ENCODE measurements around the gene ELMO1.

The ELMO1 gene

GRCh38 chr7:37009125-37009675 lies 439.5 kb downstream of the ELMO1 start:
- Histone ChIP-seq H3K27ac (ENCODE audit: low read depth, low read length) (no peak overlapping the region), H3K9me2 (replicated peaks; ENCODE audit: control insufficient read depth, low read length) (no peaks in the 10 kb centered on the region; the same call in 1 of the 2 replicates), H3K9me3 (ENCODE audit: control insufficient read depth, insufficient read depth, low read length) (no peaks in the 10 kb centered on the region), H4K20me1 (ENCODE audit: control insufficient read depth, insufficient read depth, low read depth, low read length) (no peaks in the 10 kb centered on the region), H3K4me2 (ENCODE audit: low read length) (no peak overlapping the region), H3K27me3 (ENCODE audit: control insufficient read depth, low read length) (no peaks in the 10 kb centered on the region), H3K79me2 (ENCODE audit: control insufficient read depth, low read length) (no peaks in the 10 kb centered on the region), H3K4me1 (ENCODE audit: control insufficient read depth, low read length) (no peaks in the 10 kb centered on the region), H3F3A (ENCODE audit: control insufficient read depth, insufficient read depth) (no peaks in the 10 kb centered on the region), H3K36me3 (ENCODE audit: control insufficient read depth, low read length) (peaks cover 8% of the 10 kb centered on the region; the same call in 1 of the 2 replicates), H3K4me3 (ENCODE audit: low read length) (no peak overlapping the region)
- TF ChIP-seq EZH2phosphoT487 (IDR thresholded peaks at IDR 0.05; ENCODE audit: borderline replicate concordance, low read length) (no peak), CTCF (IDR thresholded peaks at IDR 0.05; ENCODE audit: low read depth, low read length, poor library complexity, severe bottlenecking) (no peak)

- no peaks in the 10 kb centered on the region; the same call in 1 of the 2 replicates for H3K9me3 ChIP-seq (ENCODE audit: control insufficient read depth, insufficient read depth, low read length)
- no peaks in the 10 kb centered on the region for H3K79me2 ChIP-seq (ENCODE audit: control insufficient read depth, low read length)
- TF ChIP-seq CTCF (IDR thresholded peaks at IDR 0.05; ENCODE audit: low read depth, low read length, poor library complexity, severe bottlenecking) (no peak), EZH2phosphoT487 (IDR thresholded peaks at IDR 0.05; ENCODE audit: borderline replicate concordance, low read length) (no peak)
- H3K27me3 ChIP-seq (ENCODE audit: control insufficient read depth, low read length): no peaks in the 10 kb centered on the region
- H3K27ac ChIP-seq (ENCODE audit: low read depth, low read length): no peak overlapping the region
- no peaks in the 10 kb centered on the region; the same call in 1 of the 2 replicates for H3K9me2 ChIP-seq (replicated peaks; ENCODE audit: control insufficient read depth, low read length)
- no peaks in the 10 kb centered on the region for H3K4me1 ChIP-seq (ENCODE audit: control insufficient read depth, low read length)
- H3K36me3 ChIP-seq (ENCODE audit: control insufficient read depth, low read length): peaks cover 3% of the 10 kb centered on the region; the same call in 1 of the 2 replicates
- no peaks in the 10 kb centered on the region for H4K20me1 ChIP-seq (ENCODE audit: control insufficient read depth, insufficient read depth, low read depth, low read length)
- no peak overlapping the region for H3K4me2 ChIP-seq (ENCODE audit: low read length)
- H3K4me3 ChIP-seq (ENCODE audit: low read length): no peak overlapping the region
- no peaks in the 10 kb centered on the region for H3F3A ChIP-seq (ENCODE audit: control insufficient read depth, insufficient read depth)
These were observed 441.0 kb downstream of the ELMO1 start for GRCh38 chr7:37007691-37008090.

- Histone ChIP-seq H3K36me3 (ENCODE audit: control insufficient read depth, low read length) (no peaks in the 10 kb centered on the region), H3F3A (ENCODE audit: control insufficient read depth, insufficient read depth) (no peaks in the 10 kb centered on the region), H3K4me2 (ENCODE audit: low read length) (no peak overlapping the region), H3K79me2 (ENCODE audit: control insufficient read depth, low read length) (no peaks in the 10 kb centered on the region), H3K4me1 (ENCODE audit: control insufficient read depth, low read length) (no peaks in the 10 kb centered on the region), H3K9me3 (ENCODE audit: control insufficient read depth, insufficient read depth, low read length) (peaks cover under 1% of the 10 kb centered on the region; the same call in 1 of the 2 replicates), H3K27ac (ENCODE audit: low read depth, low read length) (no peak overlapping the region), H3K4me3 (ENCODE audit: low read length) (no peak overlapping the region), H3K27me3 (ENCODE audit: control insufficient read depth, low read length) (no peaks in the 10 kb centered on the region), H4K20me1 (ENCODE audit: control insufficient read depth, insufficient read depth, low read depth, low read length) (no peaks in the 10 kb centered on the region), H3K9me2 (replicated peaks; ENCODE audit: control insufficient read depth, low read length) (no peaks in the 10 kb centered on the region; the same call in 1 of the 2 replicates)
- TF ChIP-seq EZH2phosphoT487 (IDR thresholded peaks at IDR 0.05; ENCODE audit: borderline replicate concordance, low read length) (no peak), CTCF (IDR thresholded peaks at IDR 0.05; ENCODE audit: low read depth, low read length, poor library complexity, severe bottlenecking) (no peak)
These were observed 441.4 kb downstream of the ELMO1 start for GRCh38 chr7:37007268-37007667.
